GM18951 (cell line): Measurements from ENCODE around the gene ARHGAP5.

Experiments
- POLR2A ChIP-seq: IDR thresholded peaks from 4 replicates; pipeline ENCODE4 v1.6.1; 2011; ENCODE audit warnings: mild to moderate bottlenecking; ENCODE audit not compliant: insufficient read length, insufficient read depth; ENCODE audit errors: extremely low read depth
- in situ Hi-C: fragments of 300-500 bp; cut with MboI; formaldehyde crosslinking; loops from one replicate; pipeline ENCODE4 v1.12.0; 2022; ENCODE audit warnings: low sequenced_read_pairs, mixed read lengths, inconsistent platforms; ENCODE audit not compliant: unreplicated experiment

ARHGAP5 gene, protein sequence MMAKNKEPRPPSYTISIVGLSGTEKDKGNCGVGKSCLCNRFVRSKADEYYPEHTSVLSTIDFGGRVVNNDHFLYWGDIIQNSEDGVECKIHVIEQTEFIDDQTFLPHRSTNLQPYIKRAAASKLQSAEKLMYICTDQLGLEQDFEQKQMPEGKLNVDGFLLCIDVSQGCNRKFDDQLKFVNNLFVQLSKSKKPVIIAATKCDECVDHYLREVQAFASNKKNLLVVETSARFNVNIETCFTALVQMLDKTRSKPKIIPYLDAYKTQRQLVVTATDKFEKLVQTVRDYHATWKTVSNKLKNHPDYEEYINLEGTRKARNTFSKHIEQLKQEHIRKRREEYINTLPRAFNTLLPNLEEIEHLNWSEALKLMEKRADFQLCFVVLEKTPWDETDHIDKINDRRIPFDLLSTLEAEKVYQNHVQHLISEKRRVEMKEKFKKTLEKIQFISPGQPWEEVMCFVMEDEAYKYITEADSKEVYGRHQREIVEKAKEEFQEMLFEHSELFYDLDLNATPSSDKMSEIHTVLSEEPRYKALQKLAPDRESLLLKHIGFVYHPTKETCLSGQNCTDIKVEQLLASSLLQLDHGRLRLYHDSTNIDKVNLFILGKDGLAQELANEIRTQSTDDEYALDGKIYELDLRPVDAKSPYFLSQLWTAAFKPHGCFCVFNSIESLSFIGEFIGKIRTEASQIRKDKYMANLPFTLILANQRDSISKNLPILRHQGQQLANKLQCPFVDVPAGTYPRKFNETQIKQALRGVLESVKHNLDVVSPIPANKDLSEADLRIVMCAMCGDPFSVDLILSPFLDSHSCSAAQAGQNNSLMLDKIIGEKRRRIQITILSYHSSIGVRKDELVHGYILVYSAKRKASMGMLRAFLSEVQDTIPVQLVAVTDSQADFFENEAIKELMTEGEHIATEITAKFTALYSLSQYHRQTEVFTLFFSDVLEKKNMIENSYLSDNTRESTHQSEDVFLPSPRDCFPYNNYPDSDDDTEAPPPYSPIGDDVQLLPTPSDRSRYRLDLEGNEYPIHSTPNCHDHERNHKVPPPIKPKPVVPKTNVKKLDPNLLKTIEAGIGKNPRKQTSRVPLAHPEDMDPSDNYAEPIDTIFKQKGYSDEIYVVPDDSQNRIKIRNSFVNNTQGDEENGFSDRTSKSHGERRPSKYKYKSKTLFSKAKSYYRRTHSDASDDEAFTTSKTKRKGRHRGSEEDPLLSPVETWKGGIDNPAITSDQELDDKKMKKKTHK (N-terminal part only)

DNA sequence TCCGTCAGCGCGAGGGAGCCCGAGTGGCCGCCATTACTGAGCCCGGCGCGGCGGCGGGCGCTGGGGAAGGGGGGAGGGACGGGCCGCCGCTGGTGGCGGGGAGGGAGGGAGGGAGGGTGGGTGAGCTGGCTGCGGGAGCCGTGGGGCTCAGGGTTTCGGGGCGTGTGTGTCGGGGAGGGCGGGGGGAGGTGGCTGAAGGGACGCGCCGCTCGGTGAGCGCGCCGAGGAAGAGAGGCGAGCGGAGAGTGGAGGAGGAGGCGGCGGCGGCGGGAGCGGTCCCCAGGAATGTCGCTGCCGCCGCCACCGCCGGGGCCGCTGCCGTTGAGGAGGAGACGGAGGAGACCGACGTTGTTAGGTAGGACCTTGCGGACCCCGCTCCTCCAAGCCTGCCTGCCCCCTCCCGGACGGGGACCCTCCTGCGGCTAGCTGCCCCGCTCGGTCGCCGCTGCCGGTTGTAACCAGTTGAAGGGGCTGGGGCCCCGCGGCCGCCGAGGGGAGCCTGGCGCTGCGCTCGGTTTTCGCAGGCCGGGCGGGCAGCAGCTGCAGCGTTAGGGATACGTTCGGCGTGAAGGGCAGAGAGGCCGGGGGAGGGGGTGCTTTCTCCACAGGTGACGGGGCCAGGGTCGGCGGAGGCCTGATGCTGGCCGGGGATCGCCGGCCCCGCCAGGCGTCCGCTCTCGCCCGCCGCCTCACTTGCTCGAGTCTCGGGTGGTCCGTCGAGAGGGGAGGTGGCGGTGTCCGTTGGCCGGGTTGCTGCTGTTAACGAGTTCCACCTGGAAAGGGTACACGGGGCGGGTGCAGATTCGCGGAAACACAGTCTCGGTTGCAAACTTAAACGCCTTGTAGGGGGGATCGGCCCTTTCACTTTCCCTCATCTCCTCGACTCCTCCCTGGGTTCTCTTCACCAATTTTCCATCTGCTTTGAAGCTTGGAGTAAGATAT lies at the start of gene ARHGAP5:
TSS of gene ARHGAP5 (plus strand) at position 224 of the 942 bp plus-strand sequence. CDS start 13,366 bp downstream, outside the sequence.
- no peak for TF ChIP-seq POLR2A
- in situ Hi-C loops: loop anchor here (10.0 kb wide), 1 partner anchor 127 kb away; the partner anchor contains the start of genes RNU6-7 and RNU6-8

DNA sequence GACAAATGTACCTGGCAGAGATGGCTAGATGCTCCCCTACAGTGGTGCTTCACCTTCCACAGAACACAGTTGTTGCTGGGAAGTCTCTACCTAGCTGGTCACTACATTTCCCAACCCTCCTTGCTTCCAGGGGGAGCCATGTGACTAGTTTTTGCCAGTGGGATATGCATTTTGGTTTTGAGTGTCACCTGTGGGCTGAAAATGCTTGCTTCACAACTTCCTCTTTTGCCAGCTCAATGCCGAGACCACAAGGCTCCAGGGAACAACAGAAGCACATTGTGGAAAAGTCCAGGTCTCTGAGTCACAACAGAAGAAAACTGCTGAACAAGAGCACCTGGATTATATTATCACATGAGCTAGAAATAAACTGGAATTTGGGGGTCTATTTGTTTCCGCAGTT lies 48.5 kb upstream of the ARHGAP5 start:
- in situ Hi-C loops: no loop called here
- TF ChIP-seq POLR2A: no peak

DNA sequence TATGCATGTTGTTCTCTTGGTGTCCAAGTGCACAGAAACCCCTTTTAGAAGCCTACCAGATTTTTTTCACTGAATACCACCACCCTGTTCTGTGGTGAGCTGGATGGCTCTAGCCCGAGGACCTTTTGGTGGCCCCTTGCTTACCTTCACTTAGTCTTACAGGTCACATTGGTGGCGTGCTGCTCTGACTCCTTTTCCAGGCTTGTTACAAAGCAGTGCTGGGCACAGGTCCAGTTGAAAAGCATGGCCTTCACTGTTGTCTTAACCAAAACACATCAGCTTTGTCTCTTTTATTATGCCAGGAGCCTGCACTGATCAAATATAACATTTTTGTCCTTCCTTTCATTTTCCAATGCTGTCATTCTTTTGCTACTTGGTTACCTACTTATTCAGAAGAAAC lies 43.6 kb upstream of the ARHGAP5 start:
- no peak for TF ChIP-seq POLR2A
- in situ Hi-C loops: no loop called here

DNA sequence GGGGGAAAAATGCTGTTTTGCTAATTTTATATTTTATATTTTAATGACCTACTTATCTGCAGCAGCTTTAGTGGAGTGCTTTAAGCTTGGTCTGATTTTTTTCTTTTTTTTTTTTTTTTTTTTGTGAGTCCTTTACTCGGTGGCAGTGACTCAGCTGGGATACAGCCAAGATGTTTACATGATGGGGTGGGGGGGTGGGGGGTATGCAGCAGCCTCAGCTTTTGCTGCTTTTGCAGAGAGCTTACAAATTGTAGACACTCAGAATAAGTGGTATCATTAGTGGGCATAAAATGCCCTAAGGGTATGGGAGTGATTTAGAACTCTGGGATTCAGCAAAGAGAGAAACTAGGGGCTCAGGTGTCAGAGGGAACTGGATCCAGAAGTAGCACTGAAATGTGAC lies 38.2 kb upstream of the ARHGAP5 start:
- in situ Hi-C loops: no loop called here
- TF ChIP-seq POLR2A: no peak

DNA sequence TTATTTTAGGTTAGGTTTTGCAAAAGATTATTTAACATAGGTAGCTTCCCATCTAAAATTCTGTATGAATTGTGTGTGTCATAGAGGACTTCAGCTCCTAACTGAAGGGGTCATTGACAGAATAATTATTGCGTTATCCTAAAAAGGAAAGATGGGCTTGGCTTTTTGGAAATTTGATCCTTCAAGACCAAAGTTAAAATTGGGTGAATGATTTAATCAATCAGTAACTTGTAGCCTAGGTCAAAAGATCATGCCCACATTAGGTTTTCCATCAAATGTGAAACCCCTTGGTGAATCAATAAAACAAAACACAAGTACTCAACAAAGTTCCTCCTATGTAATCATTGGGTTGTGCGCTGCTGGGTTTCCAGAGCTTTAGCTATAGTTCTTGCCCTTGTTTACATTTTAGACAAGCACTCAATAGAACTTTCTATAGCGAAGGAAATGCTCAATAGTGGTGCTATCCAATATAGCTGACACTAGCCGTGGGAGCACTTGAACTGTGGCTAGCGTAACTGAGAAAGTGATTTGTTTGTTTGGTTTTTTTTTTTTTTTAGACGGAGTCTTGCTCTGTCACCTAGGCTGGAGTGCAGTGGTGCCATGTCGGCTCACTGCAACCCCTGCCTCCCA lies 37.6 kb upstream of the ARHGAP5 start:
- in situ Hi-C loops: no loop called here
- TF ChIP-seq POLR2A: no peak

DNA sequence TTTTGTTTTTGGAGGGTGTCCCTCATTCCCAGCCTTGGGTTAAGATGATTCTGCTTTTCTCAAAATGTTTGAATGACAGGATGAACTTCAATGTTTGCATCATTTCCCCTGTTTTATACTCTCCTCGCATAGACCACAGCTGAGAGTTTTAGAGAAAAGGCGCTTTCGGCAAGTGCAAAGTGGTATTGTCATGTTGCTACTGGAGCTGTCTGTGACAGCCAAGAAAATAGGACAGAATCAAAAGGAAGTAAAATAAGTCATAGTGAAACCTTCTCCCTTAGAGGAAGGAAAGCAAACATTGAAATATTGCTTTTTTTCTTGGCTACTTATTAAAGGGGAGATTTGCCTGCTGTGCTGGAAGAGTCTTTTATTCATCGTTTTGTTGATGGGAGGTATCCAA lies 33.5 kb upstream of the ARHGAP5 start:
- in situ Hi-C loops: no loop called here

DNA sequence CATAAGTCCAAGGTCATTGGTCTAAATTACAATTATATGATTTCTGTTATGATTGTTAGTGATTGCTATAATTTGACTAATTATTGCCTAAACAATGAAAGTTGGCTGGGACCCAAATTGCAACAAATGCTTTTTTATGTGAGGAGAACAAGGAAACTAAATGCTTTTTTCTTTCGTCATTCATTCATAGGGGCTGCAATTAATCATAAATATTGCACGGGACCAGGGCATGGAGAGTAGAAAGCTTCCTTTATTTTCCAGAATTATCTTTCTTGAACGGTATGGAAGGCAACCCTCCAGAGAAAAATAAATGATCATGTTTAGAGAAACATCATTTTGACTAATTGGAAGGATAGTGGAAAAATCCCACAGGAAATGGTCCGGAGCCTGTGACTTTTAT lies 32.6 kb upstream of the ARHGAP5 start:
- in situ Hi-C loops: no loop called here
- TF ChIP-seq POLR2A: no peak

More for the DNA sequence above, 33.5 kb upstream of the ARHGAP5 start:
- TF ChIP-seq POLR2A: no peak

DNA sequence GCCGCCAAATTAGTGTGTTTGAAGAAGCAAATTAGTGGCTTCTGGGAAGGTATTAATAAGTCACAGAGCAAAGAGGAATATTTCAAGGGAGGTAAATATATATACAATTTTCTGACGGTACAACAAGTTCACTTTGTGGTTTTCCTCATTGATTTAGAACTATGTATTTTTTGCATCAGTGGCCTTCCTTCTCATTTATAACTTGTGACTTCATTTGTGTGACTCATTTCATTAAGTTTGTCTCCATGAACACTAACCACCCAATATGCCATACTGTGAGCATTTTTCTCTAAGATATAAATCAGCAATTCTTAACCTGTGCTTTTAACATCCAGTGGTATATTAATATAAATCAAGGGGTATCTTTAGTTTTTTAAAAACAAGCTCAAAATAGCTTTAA lies 29.3 kb upstream of the ARHGAP5 start:
- in situ Hi-C loops: no loop called here

DNA sequence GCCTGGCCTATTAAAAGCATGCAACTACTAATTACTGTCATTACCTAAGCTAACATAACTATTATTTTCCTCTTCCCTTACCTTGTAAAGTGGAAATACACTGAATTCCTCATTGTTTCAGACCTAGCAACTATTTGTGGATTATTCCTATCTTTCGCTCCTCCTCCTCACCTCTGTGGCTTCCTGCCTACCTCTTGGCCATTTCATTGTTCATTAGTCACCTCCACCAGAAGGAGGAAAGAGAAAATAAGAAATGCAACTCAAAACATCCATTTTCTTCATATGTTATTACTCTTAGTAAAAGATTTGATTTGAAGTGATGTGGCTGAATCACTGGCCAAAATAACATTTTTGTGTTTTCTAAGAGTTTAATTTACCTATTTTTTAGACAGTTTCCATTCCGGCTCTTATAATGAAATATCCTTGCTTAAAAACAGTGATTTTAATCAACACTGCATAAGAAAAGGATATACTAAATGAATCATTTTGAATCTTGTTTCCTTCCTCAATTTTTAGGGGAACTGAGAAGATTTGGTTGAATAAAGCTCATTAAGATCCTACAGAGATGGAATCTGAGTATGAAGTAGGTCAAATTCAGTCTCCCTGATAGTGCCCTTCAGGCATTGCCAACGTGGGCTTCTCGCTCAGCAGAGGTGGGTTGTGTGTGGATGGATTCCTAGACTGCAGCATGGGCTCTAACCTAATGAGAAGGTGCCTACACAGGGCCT lies 27.6 kb upstream of the ARHGAP5 start:
- TF ChIP-seq POLR2A: no peak
- in situ Hi-C loops: no loop called here

More for the DNA sequence above, 29.3 kb upstream of the ARHGAP5 start:
- TF ChIP-seq POLR2A: no peak

DNA sequence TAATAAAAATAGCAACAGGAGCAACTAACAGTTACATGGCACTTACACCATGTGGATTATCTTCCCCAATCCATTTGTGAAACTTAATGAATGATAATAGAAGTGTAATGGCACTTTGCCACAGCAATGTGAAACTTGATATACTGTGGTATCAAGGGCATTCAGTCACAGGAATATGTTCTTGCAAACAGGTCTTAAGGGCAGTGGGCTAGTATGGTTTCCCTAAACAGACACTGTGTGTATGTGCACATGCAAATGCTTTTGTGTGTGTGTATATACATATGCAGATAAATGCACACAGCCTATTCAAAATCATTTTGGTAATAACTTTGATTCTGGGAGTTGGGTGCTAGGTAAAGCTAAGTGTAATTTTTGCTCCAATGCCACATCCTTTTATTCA lies 26.2 kb upstream of the ARHGAP5 start:
- no peak for TF ChIP-seq POLR2A
- in situ Hi-C loops: no loop called here

DNA sequence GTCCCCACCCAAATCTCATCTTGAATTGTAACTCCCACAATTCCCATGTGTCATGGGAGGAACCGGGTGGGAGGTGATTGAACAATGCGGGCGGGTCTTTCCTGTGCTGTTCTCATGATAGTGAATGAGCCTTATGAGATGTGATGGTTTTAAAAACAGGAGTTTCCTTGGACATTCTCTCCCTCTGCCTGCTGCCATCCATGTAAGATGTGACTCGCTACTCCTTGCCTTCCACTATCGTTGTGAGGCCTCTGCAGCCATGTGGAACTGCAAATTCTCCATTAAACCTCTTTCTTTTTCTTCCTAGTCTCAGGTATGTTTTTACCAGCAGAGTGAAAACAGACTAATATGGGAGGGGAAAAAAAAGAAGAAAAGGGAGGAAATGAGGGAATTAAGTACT lies 22.6 kb upstream of the ARHGAP5 start:
- in situ Hi-C loops: no loop called here
- no peak for TF ChIP-seq POLR2A

DNA sequence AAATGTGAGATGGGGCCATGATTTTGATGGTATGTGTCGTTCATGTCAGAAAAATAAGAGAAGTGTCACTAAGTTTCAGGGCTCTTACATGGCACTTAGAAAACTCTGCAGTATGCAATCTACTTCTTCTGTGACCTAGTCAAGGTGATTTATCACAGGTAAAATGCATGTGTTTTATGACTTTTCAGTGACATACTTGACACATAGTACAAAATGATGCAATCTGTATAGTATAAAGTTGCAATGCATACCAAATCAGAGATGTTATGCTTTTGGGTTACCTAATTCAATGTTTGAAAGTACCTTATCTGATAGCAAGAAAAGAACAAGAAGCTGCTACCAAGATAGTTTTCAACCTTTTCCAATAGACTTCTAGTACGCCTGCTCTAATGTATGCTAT lies 21.9 kb upstream of the ARHGAP5 start:
- no peak for TF ChIP-seq POLR2A
- in situ Hi-C loops: no loop called here
